OCI-LY1 (cell line): ENCODE measurements around the gene CSGALNACT2.

ENCODE experiments used
- H2AFZ ChIP-seq: fragments of 200-600 bp; sonication (generic), shearing (Covaris generic); 2 replicates; pipeline ENCODE4 v1.6.0; 2014; ENCODE audit warnings: antibody characterized with exemption, mild to moderate bottlenecking, low read length
- H3F3A ChIP-seq: fragments of 200-600 bp; sonication (generic), shearing (Covaris generic); 2 replicates; pipeline ENCODE4 v1.6.0; 2014; ENCODE audit warnings: mild to moderate bottlenecking, antibody characterized with exemption, low read length, moderate library complexity; ENCODE audit not compliant: insufficient read depth
- H3K27ac ChIP-seq: fragments of 200-600 bp; sonication (generic); 2 replicates; pipeline ENCODE4 v1.5.1; 2014; ENCODE audit warnings: low read length, mixed run types, mild to moderate bottlenecking, low read depth; ENCODE audit not compliant: poor library complexity, severe bottlenecking
- H3K27me3 ChIP-seq: fragments of 200-600 bp; sonication (generic); 2 replicates; pipeline ENCODE4 v1.6.0; 2014; ENCODE audit warnings: antibody characterized with exemption, mild to moderate bottlenecking, low read length, moderate library complexity; ENCODE audit not compliant: insufficient read depth
- H3K36me3 ChIP-seq: fragments of 200-600 bp; sonication (generic); 2 replicates; pipeline ENCODE4 v1.6.1; 2014; ENCODE audit warnings: mild to moderate bottlenecking, antibody characterized with exemption, low read length, moderate library complexity, mixed read lengths; ENCODE audit not compliant: insufficient read depth
- H3K4me1 ChIP-seq: fragments of 200-600 bp; sonication (generic); 2 replicates; pipeline ENCODE4 v1.5.1; 2014; ENCODE audit warnings: mild to moderate bottlenecking, low read length, moderate library complexity; ENCODE audit not compliant: insufficient read depth, severe bottlenecking
- H3K4me2 ChIP-seq: fragments of 200-600 bp; sonication (generic), shearing (Covaris generic); 2 replicates; pipeline ENCODE4 v1.6.1; 2014; ENCODE audit warnings: low read length
- H3K4me3 ChIP-seq: fragments of 200-600 bp; sonication (generic); 2 replicates; pipeline ENCODE4 v1.5.1; 2014; ENCODE audit warnings: low read length, low read depth, mild to moderate bottlenecking, mixed read lengths; ENCODE audit not compliant: poor library complexity, severe bottlenecking
- H3K79me2 ChIP-seq: fragments of 200-600 bp; shearing (Covaris generic); 2 replicates; pipeline ENCODE4 v1.6.1; 2016; ENCODE audit warnings: mixed run types, low read length, mixed read lengths; ENCODE audit not compliant: insufficient read depth
- H3K9ac ChIP-seq: fragments of 200-600 bp; sonication (generic), shearing (Covaris generic); 2 replicates; pipeline ENCODE4 v1.6.1; 2014; ENCODE audit warnings: mild to moderate bottlenecking, low read length, mixed read lengths
- H3K9me2 ChIP-seq: fragments of 200-600 bp; sonication (generic), shearing (Covaris generic); 2 replicates; pipeline ENCODE4 v1.6.1; 2014; ENCODE audit warnings: low read depth, mild to moderate bottlenecking, low read length, mixed read lengths
- H3K9me3 ChIP-seq: fragments of 200-600 bp; shearing (Covaris generic); 2 replicates; pipeline ENCODE4 v1.6.1; 2014; ENCODE audit warnings: low read length, mixed read lengths
- H4K20me1 ChIP-seq: fragments of 200-600 bp; sonication (generic), shearing (Covaris generic); 2 replicates; pipeline ENCODE4 v1.6.0; 2016; ENCODE audit warnings: mild to moderate bottlenecking, low read length; ENCODE audit not compliant: insufficient read depth
- CTCF ChIP-seq: fragments of 200-600 bp; sonication (generic), shearing (Covaris generic); IDR thresholded peaks from 2 replicates; pipeline ENCODE4 v1.5.1; 2017; ENCODE audit warnings: mild to moderate bottlenecking, antibody characterized with exemption, low read length, moderate library complexity, mixed read lengths
- EZH2 ChIP-seq: fragments of 200-600 bp; sonication (generic), shearing (Covaris generic); IDR thresholded peaks from 2 replicates; pipeline ENCODE4 v1.8.0; 2017; ENCODE audit warnings: borderline replicate concordance, mixed run types, mild to moderate bottlenecking, antibody characterized with exemption, low read length, moderate library complexity, mixed read lengths

Gene CSGALNACT2

DNA sequence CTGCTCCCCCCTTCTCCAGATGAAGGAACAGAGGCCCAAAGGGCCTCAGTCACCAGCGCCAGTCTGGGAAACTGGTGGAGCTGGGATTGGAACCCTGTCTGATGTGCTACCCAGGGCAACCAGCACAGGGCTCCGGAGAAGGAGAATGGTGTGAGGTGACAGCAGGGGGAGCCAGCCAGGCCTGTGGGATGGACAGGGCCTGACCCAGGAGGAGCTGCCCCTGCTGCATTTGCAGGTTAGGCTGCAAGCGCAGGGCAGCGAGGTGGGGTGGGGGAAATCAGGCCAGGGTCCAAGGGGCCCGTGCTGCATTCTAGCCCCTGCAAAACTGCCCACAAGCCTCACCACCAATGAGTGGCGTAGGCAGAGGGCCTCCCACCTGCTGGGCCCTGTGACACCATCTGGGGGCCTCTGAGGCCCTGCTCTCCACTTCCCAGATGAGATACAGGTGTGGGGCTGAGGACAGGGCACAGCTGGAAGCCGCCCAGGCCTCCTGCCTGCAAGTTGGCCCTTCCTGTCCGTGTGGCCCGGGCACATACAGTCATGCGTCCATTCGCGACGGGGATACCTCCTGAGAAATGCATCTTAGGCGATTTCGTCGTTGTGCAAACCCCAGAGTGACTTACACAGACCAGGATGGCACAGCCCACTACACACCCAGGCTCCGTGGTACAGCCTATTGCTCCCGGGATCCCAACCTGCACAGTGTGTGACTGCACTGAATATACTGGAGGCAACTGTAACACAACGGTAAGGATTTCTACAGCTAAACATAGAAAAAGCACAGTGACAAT, 83.4 kb downstream of the CSGALNACT2 start:
- H4K20me1 ChIP-seq, result no peaks in the 10 kb centered on the region
- no peak overlapping the region for H2AFZ ChIP-seq
- no peak overlapping the region for H3K4me2 ChIP-seq

DNA sequence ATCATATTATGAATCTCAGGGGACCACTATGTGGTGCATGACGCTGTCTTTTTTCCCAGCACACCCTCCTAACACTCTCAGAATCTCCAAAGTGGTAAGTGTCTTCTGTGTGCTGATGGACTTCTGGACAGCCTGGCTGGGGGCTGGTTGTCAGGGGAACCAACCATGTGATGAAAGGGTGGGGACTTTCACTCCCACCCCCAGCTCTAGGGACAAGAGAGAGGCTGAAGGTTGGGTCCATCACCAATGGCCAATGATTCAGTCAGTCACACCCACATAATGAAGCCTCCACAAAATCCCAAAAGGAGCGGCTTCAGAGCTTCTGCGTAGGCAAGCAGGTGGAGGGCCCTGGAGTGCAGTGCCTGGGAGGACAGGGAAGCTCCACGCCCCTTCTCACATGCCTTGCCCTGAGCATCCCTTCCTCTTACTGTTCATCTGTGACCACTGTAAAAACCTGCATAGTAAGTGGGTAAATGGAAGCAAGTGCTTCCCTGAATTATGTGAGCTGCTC, 84.0 kb downstream of the CSGALNACT2 start:
- no peaks in the 10 kb centered on the region for H3K4me1 ChIP-seq
- no peak overlapping the region for H3K9ac ChIP-seq
- H3K36me3 ChIP-seq, result no peaks in the 10 kb centered on the region
- no peaks in the 10 kb centered on the region for H3K9me2 ChIP-seq
- no peak overlapping the region for H3K4me2 ChIP-seq
- H3K27me3 ChIP-seq, result no peaks in the 10 kb centered on the region
- no peak overlapping the region for H2AFZ ChIP-seq
- no peaks in the 10 kb centered on the region for H3F3A ChIP-seq
- no peaks in the 10 kb centered on the region for H3K79me2 ChIP-seq
- no peak overlapping the region for H3K27ac ChIP-seq
- H3K4me3 ChIP-seq, result no peak overlapping the region
- H4K20me1 ChIP-seq, result no peaks in the 10 kb centered on the region
- H3K9me3 ChIP-seq, result no peaks in the 10 kb centered on the region
- TF ChIP-seq CTCF (no peak), EZH2 (no peak)

More for the DNA sequence above, 83.4 kb downstream of the CSGALNACT2 start:
- H3K9ac ChIP-seq, result no peak overlapping the region
- no peaks in the 10 kb centered on the region for H3K9me3 ChIP-seq
- H3K36me3 ChIP-seq, result no peaks in the 10 kb centered on the region
- TF ChIP-seq CTCF (no peak; the same call in 1 of the 2 replicates), EZH2 (no peak)
- H3K9me2 ChIP-seq, result no peaks in the 10 kb centered on the region
- no peaks in the 10 kb centered on the region for H3F3A ChIP-seq
- no peaks in the 10 kb centered on the region for H3K27me3 ChIP-seq
- no peaks in the 10 kb centered on the region for H3K79me2 ChIP-seq
- no peak overlapping the region for H3K27ac ChIP-seq
- H3K4me1 ChIP-seq, result no peaks in the 10 kb centered on the region
- H3K4me3 ChIP-seq, result no peak overlapping the region

DNA sequence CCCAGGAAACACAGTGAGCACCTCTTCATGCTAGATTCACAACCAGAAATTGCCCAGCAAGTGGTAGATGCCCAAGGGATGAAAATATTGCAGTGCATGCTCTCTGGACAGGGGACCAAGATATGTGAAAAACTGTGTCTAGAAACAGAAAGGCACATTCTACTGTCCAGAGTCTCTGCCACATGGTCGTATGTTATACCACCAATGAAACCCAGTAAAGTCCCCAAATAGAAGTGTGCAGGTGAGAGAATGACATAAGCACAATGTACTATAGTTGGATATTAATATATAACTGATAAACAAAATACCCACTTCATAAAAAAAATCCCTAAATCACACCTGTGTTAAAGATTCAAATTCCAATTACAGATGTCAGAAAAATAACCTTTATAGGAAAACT, 84.8 kb downstream of the CSGALNACT2 start:
- H3K4me1 ChIP-seq, result no peaks in the 10 kb centered on the region
- no peak overlapping the region for H3K9ac ChIP-seq

More for the DNA sequence above, 84.8 kb downstream of the CSGALNACT2 start:
- H3K27me3 ChIP-seq, result no peaks in the 10 kb centered on the region
- H3K9me3 ChIP-seq, result no peaks in the 10 kb centered on the region
- H3K36me3 ChIP-seq, result no peaks in the 10 kb centered on the region
- no peak overlapping the region for H3K4me2 ChIP-seq
- no peak overlapping the region for H2AFZ ChIP-seq
- no peak overlapping the region for H3K4me3 ChIP-seq
- TF ChIP-seq CTCF (no peak), EZH2 (no peak)
- H3K79me2 ChIP-seq, result no peaks in the 10 kb centered on the region
- H3K9me2 ChIP-seq, result no peaks in the 10 kb centered on the region
- no peaks in the 10 kb centered on the region for H4K20me1 ChIP-seq
- H3K27ac ChIP-seq, result no peak overlapping the region
- no peaks in the 10 kb centered on the region for H3F3A ChIP-seq
